Eye (tissue), 1 donor: ENCODE measurements around the gene IQCH.
A peak's percentile ranks its signal among the peaks of the same experiment; 100 is the strongest.

Experiments
- DNase-seq: peaks from one replicate; pipeline ENCODE4 v3.0.0-alpha.2; 2015

The IQCH gene

DNA sequence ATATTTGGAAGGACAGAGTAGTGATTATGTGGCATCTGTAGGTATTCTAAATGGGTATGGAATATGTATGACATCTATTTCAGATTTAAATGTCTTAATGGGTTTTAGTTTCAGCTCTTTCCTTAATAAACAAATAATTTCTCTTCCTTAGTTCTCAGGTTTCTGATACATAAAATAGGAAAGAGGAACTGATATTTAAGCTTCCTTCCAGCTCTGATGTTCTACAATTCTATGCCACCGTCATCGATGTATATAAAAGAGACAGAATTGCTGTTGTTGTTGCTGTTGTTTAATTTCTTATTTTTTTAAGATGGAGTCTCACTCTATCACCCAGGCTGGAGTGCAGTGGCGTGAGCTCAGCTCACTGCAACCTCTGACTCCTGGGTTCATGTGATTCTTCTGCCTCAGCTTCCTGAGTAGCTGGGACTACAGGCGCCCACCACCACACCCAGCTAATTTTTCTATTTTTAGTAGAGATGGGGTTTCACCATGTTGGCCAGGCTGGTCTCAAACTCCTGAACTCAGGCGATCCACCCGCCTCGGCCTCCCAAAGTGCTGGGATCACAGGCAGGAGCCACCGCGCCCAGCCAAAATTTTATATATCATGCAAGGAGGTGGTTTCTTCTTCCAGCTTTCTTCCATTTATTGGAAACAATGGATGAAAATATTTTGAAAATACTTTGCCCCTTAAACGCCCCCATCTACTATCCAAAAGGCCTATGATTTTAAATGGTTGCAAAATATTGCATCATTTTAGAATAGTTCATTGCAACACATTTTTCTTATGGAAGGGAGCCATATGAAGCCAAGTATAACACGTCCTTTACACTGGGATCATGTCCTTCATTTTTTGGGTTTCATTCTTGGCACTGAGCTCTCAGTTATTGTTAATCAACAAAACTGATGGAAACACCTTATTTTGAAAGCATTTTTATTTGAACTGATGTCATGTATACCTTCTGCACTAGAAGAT, 252.5 kb downstream of the IQCH start:
- no peak for DNase-seq

DNA sequence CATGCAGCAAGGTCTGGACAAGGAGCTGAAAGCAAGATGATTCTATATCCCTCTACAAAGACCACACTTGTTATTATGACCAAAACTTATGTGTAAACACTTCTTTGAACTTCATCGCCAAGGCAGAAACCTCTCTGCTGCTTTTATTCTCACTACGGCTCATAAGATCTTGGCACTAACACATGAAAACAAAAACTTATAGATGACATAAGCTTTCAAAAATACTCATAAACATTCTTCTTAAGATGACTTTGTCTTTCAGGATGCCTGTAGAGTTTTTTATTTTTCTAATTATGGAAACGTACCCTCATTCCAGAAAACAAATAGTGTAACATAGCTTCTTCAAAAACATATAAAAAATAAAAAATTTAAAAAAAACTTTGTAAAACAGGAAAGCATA, 253.8 kb downstream of the IQCH start:
- DNase-seq = no peak

DNA sequence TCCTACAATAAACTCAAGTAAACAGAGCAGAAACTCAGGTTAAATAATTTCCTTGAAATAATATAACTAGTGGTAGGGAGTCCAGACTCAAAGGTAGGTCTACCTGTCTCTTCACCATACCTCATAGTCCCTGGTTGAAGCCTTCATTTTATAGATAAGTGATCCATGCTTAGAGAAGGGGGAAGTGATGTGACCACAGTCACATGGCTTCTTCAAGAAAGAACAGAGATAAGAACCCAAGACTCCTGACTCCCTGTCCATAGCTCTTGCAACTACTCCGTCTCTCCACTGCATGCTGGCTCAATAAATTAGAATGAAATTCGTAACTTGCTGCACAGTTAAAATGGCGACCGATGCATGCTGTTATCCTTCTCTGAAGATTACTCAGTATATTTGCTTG, 255.3 kb downstream of the IQCH start:
- DNase-seq = no peak

DNA sequence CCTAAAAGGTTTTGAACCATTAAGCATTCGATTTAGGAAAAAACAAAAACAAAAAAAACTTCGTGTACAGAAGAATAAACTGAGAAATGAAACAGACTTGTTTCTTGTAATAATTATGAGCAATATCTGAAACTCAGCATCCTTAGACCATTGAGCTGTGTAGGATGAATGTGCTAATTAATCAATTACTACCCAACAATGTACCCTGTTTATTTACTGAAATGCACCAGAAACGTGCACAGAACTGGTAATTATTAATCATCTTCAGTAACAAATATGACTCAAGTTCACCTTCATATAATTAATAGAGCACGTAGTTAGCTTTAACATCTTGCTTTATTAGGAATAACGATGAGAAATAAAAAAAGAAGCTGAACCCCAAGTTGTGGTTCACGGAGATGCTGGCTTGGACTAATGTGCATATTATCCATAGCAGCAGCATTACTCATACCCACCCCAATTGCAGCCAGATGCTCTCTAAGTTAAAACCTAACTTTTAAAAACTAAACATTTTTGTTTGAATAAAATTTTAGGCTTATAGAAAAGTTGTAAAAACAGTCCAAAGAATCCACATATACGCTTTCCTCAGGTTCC, 256.1 kb downstream of the IQCH start:
- peak; percentile 42 for DNase-seq

DNA sequence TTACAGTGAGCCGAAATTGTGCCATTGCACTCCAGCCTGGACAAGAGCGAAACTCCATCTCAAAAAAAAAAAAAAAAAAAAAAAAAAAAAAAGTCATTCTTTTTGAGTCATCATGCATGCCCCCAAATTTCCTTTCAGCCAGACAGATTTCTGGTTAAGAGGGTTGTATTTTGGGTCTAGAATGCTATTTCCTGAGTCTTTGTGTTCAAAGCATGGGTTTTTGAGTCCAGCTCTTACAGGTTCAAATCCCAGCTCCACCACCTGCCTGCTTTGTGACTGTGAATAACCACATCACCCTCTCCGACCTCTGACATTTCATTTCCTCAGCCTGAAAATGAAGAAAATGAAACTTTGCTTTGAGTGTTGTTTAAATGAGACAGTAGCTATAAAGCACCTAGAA, 257.0 kb downstream of the IQCH start:
- DNase-seq = no peak

DNA sequence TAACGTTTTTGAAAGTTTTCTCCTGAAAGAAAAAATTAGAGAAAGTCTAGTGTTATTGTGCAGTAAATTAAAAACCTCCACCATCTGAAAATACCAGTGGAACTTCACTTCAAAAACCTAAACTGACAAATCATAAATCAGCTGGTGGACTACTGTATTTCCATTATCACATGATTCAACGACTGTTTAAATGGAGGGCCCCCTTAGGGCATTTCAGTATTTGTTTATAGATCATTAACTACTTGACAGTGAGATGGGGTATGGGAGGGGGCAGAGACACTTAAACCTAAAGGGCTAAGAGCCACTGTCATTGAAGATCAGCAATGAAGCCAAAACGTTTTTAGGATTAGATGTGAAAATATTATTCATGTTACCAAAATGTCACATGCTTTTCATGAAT, 257.6 kb downstream of the IQCH start:
- DNase-seq = no peak

DNA sequence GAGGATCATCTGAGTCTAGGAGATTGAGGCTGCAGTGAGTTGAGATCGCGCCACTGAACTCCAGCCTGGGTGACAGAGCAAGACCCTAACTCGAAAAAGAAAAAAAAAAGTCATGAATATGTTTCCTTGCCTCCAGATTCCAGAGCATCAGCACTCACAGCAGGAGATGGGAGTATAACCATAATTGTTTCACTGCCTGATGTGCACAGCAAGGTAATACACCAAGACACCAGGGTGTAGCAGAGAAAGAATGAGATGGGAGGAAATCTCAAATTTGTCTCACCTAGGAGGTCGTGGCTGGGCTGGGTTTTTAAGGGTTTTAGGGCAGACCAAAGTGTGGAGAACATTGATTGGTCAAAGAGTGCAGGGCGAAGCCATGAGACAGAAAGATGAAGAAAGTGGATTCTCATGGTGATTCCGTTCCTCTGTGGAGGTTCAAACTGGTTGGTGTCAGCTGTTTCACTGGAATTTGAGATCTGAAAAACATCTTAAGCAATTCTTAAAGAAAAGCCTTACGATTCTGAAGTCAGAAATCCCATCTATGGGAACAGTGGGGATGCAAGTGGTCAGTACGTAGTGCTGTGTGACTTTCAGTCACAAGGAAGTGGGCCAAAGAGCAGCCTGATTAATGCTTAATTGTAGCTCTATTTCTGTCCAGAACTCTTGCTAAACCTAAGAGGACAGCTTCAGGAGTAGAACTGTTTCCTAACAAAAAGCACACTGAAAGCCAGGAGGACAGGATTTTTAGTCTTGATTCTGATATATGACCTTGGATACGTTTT, 258.5 kb downstream of the IQCH start:
- no peak for DNase-seq

DNA sequence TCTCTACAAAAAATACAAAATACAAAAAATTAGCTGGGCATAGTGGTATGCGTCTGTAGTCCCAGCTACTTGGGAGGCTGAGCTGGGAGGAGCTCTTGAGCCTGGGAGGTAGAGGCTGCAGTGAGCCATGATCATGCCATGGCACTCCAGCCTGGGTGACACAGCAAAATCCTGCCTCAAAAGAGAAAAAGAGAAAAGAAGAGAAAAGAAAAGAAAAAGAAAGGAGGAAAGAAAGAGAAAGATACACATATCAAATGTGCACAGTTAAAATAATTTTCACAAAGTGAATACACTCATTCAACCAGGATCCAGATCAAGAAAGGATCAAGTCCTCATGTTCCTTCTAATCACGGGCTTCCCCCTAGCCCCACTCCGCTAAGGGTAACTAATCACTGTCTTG, 260.5 kb downstream of the IQCH start:
- DNase-seq = no peak

DNA sequence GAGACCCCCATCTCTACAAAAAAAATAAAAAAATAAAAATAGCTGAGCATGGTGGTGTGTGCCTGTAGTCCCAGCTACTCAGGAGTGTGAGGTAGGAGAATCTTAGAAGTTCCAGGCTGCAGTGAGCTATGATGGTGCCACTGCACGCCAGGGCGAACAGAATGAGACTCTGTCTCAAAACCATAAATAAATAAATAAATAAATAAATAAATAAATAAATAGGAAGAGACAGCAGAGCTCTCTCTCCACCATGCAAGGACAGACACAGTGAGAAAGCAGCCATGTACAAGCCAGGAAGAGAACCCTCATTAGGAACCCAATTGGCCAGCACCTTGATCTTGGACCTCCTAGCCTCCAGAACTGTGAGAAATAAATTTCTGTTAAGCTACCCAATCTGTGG, 261.0 kb downstream of the IQCH start:
- no peak for DNase-seq

DNA sequence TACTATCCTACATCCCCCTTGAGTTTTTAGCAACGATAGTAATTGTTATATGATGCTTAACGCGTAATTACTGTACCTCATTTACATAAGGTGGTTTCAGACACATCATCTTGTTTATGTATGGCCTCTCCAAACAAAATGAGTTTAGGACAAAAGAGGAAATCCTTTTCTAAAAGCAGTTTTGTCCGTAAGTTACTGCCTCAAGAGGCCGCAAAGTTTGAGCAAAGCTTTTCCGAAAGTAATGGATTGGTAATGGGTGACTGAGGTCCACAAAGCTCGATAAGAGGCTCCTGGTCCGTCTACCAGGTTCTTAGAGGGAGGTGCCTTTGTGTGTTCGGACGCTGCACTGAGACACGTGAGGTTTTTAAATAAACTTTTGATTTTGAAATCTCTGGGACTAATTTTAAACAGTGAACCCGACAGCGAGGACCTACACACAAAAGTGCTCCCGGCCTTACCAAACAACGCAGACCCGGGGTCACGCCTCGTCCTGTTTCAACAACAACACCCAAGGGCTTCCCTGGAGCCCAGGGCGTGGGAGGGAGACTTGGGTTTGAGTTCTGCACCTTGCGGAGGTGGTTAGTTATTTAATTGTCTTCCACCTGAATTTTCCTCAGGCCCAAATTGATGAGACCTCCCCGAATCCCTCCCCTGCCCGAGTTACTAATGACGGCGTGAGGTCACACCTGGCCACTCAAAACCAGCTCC, 265.9 kb downstream of the IQCH start:
- no peak for DNase-seq

DNA sequence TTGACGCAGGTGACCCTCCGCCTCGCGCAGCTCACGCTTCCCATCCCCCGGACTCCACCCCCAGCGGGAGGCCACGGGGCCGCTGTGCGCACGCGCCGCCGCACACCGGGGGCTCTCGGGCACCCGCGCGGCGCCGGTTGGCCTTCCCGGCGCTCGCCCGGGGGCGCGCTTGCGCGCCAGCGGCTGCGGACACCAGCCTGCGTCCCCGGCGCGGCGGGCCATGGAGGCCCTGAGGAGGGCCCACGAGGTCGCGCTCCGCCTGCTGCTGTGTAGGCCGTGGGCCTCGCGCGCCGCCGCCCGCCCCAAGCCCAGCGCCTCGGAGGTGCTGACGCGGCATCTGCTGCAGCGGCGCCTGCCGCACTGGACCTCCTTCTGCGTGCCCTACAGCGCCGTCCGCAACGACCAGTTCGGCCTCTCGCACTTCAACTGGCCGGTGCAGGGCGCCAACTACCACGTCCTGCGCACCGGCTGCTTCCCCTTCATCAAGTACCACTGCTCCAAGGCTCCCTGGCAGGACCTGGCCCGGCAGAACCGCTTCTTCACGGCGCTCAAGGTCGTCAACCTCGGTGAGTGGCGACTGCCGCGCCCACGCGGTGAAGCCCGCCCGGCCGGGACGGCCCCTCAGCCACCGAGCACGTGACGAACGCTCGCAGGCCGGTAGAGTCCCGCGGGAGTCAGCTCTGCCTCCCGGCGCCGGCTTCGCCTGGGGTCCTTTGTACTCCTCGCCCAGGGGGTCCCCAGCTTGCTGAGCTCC, 266.6 kb downstream of the IQCH start, which contains the start of gene C15orf61:
TSS of gene C15orf61 (plus strand) at position 103 of the 754 bp plus-strand sequence. CDS start at position 221, 118 bp downstream.
- peak; percentile 92 for DNase-seq

DNA sequence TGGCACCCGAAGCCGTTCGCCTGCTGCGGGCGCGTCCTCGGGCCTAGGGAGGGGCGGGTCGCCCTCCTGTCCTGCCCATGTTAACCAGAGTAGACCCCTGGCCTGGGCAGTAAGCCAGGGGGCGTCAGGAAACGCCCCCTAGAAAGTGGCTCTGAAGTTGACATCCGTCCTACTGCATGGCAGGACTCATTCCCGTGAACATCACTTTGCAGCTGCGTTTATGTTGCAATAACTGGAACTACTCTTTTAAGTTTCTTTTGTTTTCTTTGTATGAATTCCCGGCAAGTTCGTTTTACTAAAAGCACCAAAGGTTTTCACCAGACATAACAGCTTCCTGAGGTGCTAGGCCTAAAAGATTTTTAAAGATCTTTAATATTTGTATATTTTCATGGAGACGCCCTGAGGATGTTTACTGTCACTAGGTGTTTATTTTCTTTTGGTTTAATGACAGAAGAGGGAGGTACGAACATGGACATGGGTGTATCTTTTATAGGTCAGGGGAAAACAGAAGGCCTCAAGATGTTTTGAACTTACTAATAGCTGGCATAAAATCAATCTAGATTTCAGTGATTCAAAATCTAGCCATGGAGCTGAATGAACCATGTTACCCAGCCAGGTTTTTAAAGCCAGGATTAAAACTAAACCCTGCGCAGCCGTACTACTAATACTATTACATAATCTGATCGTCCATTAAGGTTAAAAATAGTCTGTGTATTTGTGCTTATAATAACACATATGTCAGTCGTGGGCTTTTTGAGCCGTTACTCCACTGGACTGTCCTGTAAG, 267.4 kb downstream of the IQCH start:
- peak; percentile 67 for DNase-seq

DNA sequence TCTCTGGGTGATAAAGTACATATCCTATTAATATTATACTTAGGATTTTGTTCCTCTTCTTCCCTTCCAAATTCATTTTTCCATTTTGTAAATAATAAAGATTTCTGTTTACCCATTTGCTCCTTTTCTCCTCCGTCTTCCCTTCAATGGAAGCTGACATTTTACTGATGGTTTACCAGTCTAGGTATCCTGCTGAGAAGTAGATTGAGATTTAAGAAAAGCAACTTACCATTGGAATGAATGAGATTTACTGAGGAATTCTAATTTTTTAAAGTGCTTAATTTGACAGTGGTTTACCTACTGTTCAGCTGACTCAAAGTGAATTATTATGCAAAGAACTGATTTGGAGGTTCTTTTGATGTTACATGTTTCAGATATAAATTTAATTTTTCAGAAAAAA, 268.7 kb downstream of the IQCH start:
- DNase-seq = no peak

DNA sequence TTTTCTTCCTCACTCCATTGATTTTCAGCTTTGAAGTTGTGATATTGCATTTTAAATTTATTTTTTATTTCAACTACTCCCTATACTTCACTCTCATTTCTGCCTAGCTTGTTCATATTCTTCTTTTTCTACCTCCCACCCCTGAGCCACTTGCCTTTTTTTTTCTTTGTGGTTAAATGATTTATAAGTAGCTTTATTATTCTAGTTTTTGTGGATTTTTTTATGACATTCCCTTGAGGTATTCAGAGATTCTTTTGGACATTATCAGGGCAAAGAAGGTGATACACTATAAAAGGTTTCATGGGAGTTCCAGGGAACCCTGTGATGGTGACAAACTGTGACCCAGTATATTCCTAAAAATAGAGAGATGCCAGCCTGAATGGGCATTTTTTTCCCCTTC, 269.6 kb downstream of the IQCH start:
- no peak for DNase-seq

DNA sequence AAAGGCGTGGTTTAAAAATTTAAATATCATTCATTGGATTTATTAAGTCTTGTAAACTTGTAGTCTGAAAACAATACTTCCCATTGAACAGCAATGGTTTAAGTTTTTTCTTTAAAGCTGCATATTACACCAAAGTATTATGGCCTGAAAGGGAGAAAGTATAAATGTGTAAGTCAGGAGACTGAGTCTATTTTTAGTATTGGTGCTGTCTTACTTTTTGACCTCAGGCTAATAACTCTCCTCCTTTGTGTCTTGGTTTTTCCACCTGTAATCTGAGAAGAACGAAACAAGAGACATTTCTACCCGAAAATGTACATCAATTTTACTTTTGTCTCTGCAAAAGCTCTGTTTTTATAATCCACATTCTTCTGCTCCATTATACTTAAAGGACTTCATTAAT, 273.9 kb downstream of the IQCH start:
- DNase-seq = no peak

DNA sequence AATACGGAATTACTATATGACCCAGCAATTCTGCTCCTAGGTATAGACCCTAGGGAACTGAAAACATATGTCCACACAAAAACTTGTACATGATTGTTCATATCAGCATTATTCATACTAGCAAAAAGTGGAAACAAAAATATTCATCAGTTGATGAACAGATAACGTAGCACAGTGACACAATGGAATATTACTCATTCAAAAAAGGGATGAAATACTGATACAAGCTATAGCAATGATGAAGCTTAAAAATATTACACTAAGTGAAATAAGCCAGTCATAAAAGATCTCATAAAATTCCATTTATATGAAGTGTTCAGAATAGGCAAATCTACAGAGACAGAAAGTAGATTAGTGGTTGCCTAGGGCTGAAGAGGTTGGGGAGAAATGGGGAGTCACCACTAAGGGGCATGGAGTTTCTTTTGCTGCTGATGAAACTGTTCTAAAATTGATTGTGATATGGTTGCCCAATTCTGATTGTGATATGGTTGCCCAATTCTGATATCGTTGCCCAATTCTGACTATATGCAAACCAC, 276.9 kb downstream of the IQCH start:
- no peak for DNase-seq

DNA sequence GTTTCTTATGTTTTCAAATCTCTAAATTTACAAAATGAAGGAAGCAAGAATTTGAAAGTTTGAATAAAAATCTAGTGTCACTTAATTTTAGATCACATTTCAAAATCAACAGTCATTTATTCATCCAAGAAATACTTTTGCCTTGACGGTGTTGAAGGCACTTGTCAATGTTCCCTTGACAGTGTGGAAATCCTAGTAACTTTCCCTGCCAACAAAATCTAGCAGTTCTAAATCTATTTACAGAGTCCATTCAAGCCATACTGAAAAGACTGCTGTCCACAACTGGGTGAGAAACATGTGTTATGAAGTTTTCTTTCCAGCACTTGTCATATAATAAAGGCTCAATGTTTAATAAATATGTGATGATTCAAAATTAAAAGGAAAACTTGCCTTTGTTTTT, 279.3 kb downstream of the IQCH start:
- no peak for DNase-seq

DNA sequence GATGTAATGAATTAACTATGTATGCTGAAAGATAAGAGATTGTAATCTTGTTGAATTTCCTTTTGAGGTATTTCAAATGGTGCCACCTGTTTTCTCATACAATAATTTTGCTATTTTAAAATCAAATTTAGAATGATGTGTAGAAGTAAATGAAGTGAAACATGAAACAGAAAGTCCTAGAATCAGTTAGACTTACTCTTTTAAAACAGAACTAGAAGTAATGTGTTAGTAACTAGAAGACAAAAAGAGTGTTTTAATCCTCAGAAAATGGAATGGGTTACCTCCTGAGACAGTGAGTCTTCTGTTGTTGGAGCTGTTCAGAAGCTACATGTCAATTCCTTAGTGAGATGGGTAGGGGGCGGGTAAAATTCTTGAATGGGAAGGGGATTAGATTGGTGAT, 279.8 kb downstream of the IQCH start:
- no peak for DNase-seq

DNA sequence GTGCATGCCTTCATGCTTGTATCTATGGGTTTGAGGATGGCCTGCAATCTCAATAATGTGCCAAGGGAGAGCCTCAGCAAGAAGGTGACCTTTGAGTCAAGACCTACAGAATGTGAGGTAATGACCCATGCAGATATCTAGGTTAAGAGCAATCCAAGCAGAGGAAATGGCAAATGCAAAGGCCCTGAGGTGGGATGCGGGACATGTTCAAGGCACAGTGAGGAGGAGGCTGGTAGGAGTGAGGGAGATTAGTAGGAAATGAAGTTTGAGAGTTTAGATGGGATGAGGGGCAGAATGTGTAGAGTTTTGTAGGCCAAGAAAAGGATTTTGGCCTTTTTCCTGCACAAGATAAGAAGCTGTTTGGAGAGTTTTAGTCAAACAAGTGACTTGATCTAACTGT, 283.2 kb downstream of the IQCH start:
- DNase-seq = no peak

DNA sequence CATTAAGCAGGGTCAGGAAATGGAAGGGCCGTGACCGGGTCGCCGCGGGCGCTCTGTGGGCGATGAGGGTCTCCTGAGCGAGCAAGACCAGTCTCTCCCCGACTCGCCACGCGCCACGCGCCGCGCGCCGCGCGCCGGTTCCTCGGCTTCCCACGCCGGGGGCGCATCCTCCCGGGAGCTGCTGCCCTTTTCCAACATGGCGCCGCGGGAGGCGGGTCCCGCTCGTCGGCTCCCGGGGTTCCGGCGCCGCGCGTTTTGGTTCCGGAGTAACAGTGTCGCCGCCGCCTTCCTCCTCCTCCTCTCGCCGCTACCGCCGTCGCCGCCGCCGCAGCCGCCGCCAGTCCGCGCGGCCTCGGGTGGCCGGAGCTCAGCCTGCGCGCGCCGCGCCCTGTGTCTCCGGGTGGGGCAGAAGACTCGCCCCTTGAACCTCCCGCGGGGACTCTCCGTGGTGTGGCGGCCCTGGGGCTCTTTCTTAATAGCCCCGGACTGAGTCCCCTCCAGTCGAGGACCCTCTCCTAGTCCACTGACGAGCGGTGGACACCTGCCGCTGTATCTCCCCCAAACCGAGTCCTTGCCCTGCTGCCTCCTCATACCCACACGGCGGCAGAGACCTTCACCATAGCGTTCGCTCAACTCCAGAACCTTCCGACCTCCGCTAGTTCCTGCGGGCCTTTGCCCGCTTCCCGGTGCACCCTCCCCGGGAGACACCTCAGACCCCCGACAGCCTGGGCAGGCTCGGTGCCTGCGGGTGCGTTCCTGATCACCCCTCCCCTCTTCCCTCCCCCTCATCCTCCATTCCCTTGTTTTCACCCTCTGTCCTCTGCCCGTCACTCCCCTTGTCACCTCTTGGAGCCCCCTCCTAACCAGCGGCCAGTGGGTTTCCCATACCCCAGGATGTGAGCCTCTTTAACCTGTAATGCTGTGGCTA, 288.1 kb downstream of the IQCH start, which contains the start of gene MAP2K5:
TSS of gene MAP2K5 (plus strand) at position 284 of the 928 bp plus-strand sequence. CDS start at position 917, 633 bp downstream.
- DNase-seq = peak; percentile 88
